Activated naive CD4-positive, alpha-beta T cell (primary cell): ENCODE measurements around the gene ATE1.
"Not testable (repeated sequence)": the region's sequence is repeated elsewhere in the genome, so short reads cannot be mapped to it uniquely, and the experiment has no call there.

ENCODE experiments used
- DNase-seq, 4 experiments: peaks; one replicate each; lab custom pipeline; 2025; lab: John Stamatoyannopoulos, UW

ATE1 gene

GRCh38 chr10:121831237-121831636 lies 96.6 kb downstream of the ATE1 start:
- no peak for DNase-seq

GRCh38 chr10:121830101-121830500 lies 97.7 kb downstream of the ATE1 start:
- no peak for DNase-seq

GRCh38 chr10:121828045-121828444 lies 99.8 kb downstream of the ATE1 start:
- no peak for DNase-seq

GRCh38 chr10:121826773-121827172 lies 101.1 kb downstream of the ATE1 start:
- not testable (repeated sequence) for DNase-seq

- DNase-seq: no peak
Observed at GRCh38 chr10:121823993-121824463, 103.8 kb downstream of the ATE1 start.

GRCh38 chr10:121822724-121823123 lies 105.1 kb downstream of the ATE1 start:
- no peak for DNase-seq

GRCh38 chr10:121822180-121822579 lies 105.7 kb downstream of the ATE1 start:
- no peak for DNase-seq

- no peak for DNase-seq
Observed at GRCh38 chr10:121819049-121819448, 108.8 kb downstream of the ATE1 start.

- no peak for DNase-seq
Observed at GRCh38 chr10:121818599-121818998, 109.2 kb downstream of the ATE1 start.

- no peak for DNase-seq
Observed at GRCh38 chr10:121816197-121816596, 111.6 kb downstream of the ATE1 start.

GRCh38 chr10:121813857-121814256 lies 114.0 kb downstream of the ATE1 start:
- DNase-seq: no peak

GRCh38 chr10:121813211-121813815 lies 114.5 kb downstream of the ATE1 start:
- DNase-seq: no peak

- DNase-seq: no peak
Observed at GRCh38 chr10:121812031-121812430, 115.8 kb downstream of the ATE1 start.

GRCh38 chr10:121811386-121811785 lies 116.4 kb downstream of the ATE1 start:
- no peak for DNase-seq

GRCh38 chr10:121808835-121809234 lies 119.0 kb downstream of the ATE1 start:
- DNase-seq: no peak

GRCh38 chr10:121804460-121804859 lies 123.4 kb downstream of the ATE1 start:
- DNase-seq: no peak

GRCh38 chr10:121803611-121804010 lies 124.2 kb downstream of the ATE1 start:
- DNase-seq: no peak

- no peak for DNase-seq
Observed at GRCh38 chr10:121800831-121801230, 127.0 kb downstream of the ATE1 start.

GRCh38 chr10:121800146-121800545 lies 127.7 kb downstream of the ATE1 start:
- DNase-seq: no peak

- DNase-seq: no peak
Observed at GRCh38 chr10:121797490-121797889, 130.3 kb downstream of the ATE1 start.

GRCh38 chr10:121796342-121796741 lies 131.5 kb downstream of the ATE1 start:
- DNase-seq: no peak

GRCh38 chr10:121792198-121792597 lies 135.6 kb downstream of the ATE1 start:
- DNase-seq: no peak

- no peak for DNase-seq
Observed at GRCh38 chr10:121791761-121792160, 136.1 kb downstream of the ATE1 start.

GRCh38 chr10:121788717-121789116 lies 139.1 kb downstream of the ATE1 start:
- no peak for DNase-seq
